Stimulated activated CD4-positive, alpha-beta T cell treated with anti-CD3 and anti-CD28 coated beads, Interleukin-2, amount 100 ng/mL, for 4 hours (primary cell): Measurements from ENCODE around the gene ATP2B3.

Experiments
- DNase-seq: peaks from one replicate; pipeline ENCODE4 v3.0.0-alpha.2; 2020; ENCODE audit warnings: low read depth

The ATP2B3 gene

DNA sequence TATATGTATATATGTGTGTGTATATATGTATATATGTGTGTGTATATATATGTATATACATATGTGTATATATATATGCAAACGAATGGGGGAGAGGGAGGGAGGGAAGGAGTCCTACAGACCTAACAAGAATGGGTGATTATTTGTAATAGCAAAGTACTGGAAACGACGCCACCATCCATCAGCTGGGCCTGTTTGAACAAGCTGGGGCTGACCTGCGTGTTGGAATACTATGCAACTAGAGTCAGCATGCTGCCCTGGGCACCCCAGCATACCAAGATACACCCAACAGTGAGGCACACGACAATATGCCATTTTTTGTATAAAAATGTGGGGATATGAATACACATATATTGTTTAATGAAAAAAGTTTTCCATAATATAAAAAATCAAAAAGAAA is 103.1 kb downstream of the ATP2B3 start:
- no peak for DNase-seq

GRCh38 chrX:153621949-153622598 is 104.6 kb downstream of the ATP2B3 start:
- no peak for DNase-seq

DNA sequence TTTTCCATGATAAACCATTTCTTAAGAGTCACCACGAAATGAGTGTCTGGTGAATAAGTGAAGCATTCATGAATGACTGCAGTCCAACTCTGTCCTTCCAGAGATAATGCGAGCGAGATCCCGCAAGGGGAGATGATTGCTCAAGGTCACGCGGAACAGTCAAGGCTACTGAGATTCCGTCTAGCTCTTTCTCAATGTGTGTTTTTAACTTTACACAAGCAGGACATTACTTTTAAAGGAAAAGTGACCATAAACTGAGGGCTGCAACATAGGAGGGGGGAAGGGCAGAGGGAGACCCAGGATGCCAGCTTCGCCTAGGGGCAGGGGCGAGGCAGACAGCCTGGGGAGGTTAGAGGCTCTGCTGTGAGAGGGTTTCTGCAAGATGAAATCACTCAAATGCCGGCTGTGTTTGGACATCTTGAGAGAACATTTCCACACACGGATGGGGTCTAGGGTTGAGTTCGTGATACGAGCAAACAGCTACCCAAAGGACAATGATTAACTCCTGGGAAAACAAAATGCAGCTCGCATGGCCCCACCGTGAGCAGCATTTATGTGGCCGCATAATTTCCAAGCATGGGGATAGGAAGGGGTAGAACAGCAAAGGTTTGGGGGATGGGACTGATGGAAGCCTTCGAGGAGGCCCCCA is 105.3 kb downstream of the ATP2B3 start:
- DNase-seq: no peak

DNA sequence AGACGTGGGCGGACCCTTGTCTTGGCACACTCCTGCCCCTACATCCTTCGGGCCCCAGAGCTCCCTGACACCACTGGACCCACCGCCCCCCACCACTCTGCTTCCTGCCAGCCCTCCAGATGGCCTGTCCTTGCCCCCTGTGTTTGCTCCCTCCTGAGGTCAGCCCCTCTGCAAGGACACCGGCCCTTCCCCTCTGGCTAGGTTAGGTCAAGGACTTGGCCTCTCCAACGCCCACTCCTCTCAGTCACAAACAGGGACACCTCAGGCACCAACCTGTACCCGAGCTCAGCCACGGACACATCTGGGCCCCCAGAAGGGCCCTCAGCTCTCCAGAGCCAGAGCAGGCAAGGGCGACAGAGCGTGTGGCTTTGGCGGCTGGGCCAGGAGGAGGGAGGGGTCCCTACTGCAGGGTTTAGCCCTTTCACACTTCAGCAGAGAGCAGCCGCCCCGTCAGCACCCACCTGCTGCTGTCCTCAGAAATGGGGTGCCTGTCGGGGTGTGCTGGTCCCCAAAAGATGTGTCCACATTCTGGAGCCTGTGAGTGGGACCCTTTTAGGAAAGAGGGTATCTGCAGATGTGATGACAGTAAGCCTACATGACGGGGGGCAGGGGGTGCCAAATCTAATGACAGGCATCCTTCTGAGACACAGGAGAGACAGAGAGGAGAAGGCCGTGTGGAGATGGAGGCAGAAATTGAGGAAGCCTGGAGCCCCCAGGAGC is 106.0 kb downstream of the ATP2B3 start:
- no peak for DNase-seq

DNA sequence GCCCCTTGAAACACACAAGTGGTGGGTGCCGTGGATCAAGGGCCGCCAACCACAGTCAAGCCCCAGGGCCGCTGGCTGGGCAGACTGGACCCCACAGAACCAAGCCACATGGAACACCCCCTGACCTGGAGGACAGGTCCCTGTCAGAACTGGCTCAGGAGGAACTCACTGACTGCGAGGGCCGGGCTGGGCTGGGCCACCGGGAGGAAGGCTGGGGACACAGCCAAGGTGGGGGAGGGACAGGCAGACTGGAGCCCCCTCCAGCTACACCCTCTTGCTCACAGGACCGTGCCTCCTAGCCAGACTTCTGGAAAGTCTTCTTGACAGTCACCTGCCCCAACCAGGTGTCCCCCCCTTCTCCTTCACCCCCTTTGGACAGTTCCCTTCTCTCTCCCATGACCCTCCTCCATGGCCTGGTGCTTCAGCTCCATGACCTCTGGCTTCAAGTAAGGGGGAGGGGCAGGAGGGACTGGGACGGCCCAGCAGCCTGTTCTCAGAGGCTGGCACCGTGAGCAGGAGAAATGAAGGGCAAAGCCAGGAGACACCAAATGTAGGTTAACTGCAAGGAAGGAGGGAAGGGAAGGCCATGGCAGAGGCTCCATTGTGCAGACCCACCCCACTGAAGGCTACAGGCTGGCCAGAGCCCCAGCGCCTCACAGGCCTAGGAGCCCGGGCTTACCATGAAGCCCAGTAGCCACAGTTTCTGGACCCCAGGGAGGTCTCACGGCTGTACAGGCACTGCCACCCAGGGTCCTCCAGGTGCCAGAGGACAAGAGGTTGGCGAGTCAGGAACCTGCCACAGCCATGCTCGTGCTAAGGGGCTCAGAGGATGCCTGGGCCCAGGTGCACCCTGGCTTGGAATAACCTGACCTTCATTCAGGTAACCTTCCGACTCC is 107.0 kb downstream of the ATP2B3 start:
- DNase-seq: no peak

DNA sequence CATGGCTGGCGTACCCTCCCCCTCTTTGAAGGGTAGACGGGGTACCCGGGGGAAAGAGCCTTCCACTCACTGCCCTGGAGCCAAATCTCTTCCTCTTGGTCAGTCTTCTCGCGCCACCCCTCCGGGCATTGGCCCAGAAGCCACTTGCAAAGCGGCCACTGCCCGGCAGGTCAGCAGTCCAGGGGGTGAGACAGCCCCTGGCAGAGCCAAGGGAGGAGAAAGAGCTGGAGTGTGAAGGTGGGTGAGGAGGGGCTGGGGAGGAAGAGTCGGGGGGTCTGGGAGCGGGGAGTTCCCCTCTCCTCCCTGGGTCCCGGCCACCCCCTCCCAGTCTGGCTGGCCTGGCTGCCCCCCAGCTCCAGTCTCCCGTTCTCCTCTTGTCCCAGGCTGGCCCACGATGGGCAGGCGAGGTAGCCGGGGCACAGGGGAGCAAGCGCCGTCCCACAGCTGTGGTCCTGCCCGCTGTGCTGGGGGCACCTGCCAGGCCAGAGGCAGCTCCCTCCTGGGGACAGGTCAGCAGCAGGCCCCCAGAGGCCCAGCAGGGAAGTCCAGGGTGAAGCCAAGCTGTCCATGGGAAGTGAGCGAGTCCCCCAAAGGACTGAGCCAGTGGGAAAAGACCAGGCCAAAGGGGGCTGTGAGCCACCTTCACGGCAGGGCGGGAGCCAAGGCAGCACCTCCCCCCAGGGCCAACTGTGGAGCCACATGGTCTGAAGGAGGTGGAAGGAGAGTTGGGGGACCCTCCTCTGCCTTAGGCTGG is 108.0 kb downstream of the ATP2B3 start:
- no peak for DNase-seq

- no peak for DNase-seq
Measured at GRCh38 chrX:153626025-153626633, 108.7 kb downstream of the ATP2B3 start.

- DNase-seq: no peak
Measured at GRCh38 chrX:153626863-153627674, 109.6 kb downstream of the ATP2B3 start.

- DNase-seq: no peak
Measured at GRCh38 chrX:153627675-153628111, 110.3 kb downstream of the ATP2B3 start.

GRCh38 chrX:153628129-153628528 is 110.7 kb downstream of the ATP2B3 start:
- DNase-seq: no peak

DNA sequence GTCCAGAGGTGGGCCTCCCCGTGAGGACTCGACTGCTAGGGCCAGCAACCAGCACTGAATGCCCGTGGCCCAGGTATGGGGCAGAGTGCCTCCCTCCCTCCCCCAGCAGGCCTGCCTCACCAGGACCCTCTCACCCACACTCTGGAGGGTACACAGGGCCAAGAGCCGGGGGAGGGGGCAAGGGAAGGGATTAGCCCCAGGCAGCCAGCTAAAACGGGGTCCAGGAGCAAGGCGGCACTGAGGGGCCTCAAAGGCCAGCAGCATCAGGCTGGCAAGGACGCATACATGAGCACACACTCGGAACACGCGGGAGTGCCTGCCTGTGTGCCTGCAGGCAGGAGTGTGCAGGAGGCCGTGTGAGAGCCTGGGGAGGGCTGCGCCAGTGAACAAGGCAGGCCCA is 111.2 kb downstream of the ATP2B3 start:
- DNase-seq: no peak

GRCh38 chrX:153631346-153631745 is 113.9 kb downstream of the ATP2B3 start:
- DNase-seq: no peak

DNA sequence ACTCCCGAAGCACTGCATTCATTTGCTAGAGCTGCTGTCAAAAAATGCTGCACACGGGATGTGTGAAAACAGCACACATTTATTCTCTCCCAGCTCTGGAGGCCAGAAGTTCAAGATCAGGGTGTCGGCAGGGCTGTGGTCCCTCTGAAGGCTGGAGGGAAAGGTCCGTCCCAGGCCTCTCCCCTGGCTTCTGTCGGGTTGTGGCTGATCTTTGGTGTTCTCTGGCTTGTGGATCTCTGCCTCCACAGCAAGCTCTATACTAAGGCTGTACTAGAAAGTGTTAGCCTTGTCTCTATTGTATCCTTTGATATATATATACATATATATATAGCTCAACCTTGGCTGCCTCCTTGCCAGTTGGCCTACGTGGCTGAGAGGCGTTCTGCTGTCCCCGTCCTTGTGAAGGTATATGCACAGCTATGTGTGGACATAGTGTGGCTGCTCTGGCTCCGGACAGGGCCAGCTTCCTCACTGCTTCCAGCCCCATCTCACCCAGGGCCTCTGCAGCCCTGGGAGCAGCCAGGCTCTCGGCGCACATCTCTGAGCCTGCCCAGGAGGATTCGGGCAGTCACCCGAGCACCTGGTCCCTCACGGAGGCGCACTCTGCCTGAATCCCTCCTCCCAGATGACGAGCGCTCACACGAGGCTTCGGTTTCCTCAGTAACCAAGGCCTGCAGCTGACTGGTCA is 114.6 kb downstream of the ATP2B3 start:
- DNase-seq: no peak
